22Rv1 (cell line): ENCODE results near the gene NIPAL4.

Source experiments
- H3K27ac ChIP-seq: fragments of 450-650 bp; 2 replicates; pipeline ENCODE4 v1.5.1; 2017
- ZFX ChIP-seq: fragments of 450-650 bp; IDR thresholded peaks from 2 replicates; pipeline ENCODE4 v1.6.1; 2017; ENCODE audit warnings: antibody characterized with exemption, borderline replicate concordance
- TF ChIP-seq, protein P1 (sequence below): fragments of 450-650 bp; IDR thresholded peaks from 2 replicates; pipeline ENCODE4 v1.5.1; 2017; ENCODE audit warnings: mild to moderate bottlenecking

The NIPAL4 gene

DNA sequence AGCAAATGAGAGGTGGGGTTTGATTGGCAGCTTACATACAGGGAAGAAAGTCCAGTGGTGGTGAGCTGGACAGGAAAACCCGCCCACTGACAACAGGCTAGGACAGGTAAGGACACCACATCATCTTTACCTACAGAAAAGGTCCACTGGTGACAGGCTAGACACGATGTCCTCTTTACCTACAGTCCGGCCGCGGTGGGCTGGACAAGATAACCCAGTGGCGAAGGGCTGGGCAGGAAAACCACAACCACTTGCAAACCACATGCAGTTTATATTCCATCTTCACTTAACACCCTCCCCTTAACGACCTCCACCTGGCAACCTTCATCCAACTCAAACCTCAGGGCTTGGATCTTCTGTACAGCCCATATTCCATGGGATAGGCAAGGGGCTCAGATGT lies 5.0 kb upstream of the NIPAL4 start:
- H3K27ac ChIP-seq = no peak overlapping the region
- no peak for TF ChIP-seq ZFX
- TF ChIP-seq, protein P1, sequence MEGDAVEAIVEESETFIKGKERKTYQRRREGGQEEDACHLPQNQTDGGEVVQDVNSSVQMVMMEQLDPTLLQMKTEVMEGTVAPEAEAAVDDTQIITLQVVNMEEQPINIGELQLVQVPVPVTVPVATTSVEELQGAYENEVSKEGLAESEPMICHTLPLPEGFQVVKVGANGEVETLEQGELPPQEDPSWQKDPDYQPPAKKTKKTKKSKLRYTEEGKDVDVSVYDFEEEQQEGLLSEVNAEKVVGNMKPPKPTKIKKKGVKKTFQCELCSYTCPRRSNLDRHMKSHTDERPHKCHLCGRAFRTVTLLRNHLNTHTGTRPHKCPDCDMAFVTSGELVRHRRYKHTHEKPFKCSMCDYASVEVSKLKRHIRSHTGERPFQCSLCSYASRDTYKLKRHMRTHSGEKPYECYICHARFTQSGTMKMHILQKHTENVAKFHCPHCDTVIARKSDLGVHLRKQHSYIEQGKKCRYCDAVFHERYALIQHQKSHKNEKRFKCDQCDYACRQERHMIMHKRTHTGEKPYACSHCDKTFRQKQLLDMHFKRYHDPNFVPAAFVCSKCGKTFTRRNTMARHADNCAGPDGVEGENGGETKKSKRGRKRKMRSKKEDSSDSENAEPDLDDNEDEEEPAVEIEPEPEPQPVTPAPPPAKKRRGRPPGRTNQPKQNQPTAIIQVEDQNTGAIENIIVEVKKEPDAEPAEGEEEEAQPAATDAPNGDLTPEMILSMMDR = no peak

DNA sequence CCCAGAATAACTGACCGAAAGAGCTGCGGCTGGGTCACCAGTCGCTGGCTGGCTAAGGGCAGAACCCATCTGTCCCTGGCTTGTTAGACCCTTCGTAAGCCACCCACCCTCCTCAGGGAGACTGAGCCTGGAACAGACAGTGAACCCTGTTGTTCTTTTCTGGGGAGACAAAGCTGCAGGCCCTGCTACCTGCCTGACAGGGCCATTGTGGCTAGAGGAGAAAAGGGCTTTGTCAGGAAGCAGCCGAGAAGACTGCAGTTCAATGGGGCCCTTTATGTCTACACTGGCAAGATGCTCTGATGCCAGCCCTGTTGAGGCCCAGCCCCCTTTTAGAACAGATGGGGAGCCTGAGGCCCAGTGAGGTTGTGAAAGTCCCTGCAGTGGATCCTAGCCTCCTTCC lies 3.7 kb upstream of the NIPAL4 start:
- H3K27ac ChIP-seq = no peak overlapping the region
- TF ChIP-seq, protein P1 = no peak
- TF ChIP-seq ZFX = no peak

DNA sequence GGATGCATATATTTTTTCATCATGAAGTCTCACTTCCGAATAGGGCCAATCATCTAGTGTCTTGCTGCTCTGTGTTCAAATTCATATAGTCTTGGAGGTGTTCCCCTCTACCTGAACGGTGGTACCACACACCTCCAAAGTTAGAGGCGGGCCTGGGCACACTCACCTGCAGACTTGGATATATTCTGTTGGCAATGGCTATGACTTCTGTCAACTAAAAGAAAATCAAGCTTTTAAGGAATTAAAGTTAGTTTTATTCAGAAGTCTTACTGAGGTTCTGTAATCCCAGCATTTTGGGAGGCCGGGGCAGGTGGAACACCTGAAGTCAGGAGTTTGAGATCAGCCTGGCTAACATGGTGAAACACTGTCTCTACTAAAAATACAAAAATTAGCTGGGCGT lies 2.6 kb upstream of the NIPAL4 start:
- no peak overlapping the region for H3K27ac ChIP-seq
- TF ChIP-seq ZFX = no peak
- TF ChIP-seq, protein P1 = no peak

DNA sequence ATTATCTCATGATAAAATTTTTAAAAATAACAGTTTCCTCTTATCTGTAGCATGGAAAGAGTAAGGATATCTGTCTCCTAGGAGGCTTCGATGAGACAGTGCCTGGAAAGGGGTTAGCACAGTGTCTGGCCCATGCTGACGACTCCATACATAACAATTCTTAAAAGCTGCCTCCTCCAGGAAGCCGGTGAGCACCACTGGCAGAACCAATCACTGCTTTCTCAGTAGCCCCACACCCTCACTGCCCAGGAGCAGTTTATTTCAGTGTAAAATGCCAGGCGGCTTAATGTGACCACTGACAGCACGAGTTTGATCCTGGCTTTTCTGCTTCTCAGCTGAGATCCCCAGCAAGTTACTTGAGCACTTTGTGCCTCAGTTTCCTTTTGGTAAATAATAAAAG lies 1.2 kb upstream of the NIPAL4 start:
- no peak overlapping the region for H3K27ac ChIP-seq
- TF ChIP-seq, protein P1 = no peak
- no peak for TF ChIP-seq ZFX

DNA sequence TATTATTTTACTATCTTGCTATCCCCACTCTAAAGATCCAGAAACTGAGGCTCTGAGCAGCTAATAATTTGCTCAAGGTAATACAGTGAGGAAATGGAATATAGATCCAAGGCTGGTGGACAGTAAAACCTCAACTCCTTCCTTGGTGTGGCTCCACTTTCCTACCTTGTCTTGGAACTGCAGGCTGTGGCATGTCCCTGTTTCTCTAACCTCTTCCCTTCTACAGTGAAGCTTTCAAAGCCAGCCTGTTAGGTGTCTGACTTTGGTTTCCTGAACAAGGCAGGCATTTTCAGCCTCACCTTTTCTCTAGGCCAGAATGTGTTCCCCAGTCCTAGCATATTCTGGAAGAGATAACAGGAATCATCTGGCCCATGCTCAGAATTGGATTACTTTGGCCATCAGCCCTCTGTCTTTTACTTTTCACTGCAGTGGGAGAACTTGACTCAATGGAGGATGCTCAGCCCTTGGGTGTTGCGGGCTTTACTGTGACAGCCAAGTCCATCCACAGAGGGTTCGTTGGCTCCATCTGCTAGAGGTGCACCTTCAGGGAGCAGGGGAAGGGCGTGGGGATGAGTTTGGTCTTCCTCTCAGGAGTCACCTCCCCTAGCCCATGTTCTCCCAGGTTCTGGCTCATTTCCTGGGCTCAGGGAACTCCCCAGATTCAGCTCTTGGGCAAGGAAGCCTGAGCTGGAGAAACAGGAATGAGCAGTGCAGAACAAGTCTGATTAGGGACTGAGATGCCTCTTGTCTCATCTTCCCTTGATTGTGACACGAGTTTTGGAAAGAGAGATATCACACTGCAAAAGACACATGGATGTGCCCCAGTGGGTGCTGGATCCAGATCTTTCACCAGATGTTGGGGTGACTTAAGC lies 1.1 kb downstream of the NIPAL4 start:
- TF ChIP-seq, protein P1 = no peak
- no peak for TF ChIP-seq ZFX
- no peak overlapping the region for H3K27ac ChIP-seq

DNA sequence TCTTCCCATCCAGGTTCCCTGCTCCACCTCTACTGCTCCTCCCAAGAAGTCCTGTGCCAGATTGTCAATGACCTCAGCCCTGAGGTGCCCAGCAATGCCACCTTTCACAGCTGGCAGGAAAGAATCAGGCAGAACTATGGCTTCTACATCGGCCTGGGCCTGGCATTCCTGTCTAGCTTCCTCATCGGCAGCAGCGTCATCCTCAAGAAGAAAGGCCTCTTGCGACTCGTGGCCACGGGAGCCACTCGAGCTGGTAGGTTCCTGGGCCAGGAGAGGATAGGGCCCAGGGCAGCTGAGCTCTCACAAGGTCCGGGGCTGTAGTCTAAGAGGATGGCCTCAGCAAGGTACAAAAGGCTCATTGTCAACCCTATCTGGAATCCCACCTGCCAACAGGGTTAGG lies 3.1 kb downstream of the NIPAL4 start:
- no peak overlapping the region for H3K27ac ChIP-seq

More for the DNA sequence above, 3.1 kb downstream of the NIPAL4 start:
- TF ChIP-seq, protein P1 = no peak
- no peak for TF ChIP-seq ZFX
